Colonic mucosa (tissue), 4 donors: ENCODE results near the gene GLI2. TPM values are rescaled to one million over a fixed set of nuclear protein-coding genes. Genes with fewer than 3 reads are reported as not detected.

Experiments used
- DNase-seq: peaks from one replicate; pipeline ENCODE4 v3.0.0-alpha.2; 2020
- H3K27ac ChIP-seq: fragments of 200-600 bp; one replicate; pipeline ENCODE4 v1.8.0; 2021
- H3K27me3 ChIP-seq: fragments of 200-600 bp; one replicate; pipeline ENCODE4 v1.8.0; 2021
- H3K36me3 ChIP-seq: fragments of 200-600 bp; one replicate; pipeline ENCODE4 v1.8.0; 2021
- H3K4me1 ChIP-seq: fragments of 200-600 bp; one replicate; pipeline ENCODE4 v1.8.0; 2021; ENCODE audit warnings: mild to moderate bottlenecking
- H3K4me3 ChIP-seq: fragments of 200-600 bp; one replicate; pipeline ENCODE4 v1.8.0; 2021
- H3K9ac ChIP-seq, 2 donors: one replicate each; pipeline ENCODE4 v1.7.0; 2013; ENCODE audit warnings: control low read depth in 2 of 2, low read depth in 2 of 2, low read length in 2 of 2
- H3K9me3 ChIP-seq: fragments of 200-600 bp; one replicate; pipeline ENCODE4 v1.8.0; 2021
- CTCF ChIP-seq: fragments of 200-600 bp; IDR thresholded peaks from one replicate; pipeline ENCODE4 v1.8.0; 2022; ENCODE audit warnings: antibody characterized with exemption, mild to moderate bottlenecking
- intact Hi-C: fragments of 100-400 bp; cut with DNase I; formaldehyde crosslinking; loops from one replicate; pipeline ENCODE4 v1.14.1; 2022
- total RNA-seq, 2 donors: library from RNA; stranded (reverse); fragmentation: NEBNext Ultra II Directional in 1 of 2; extraction: Animal tissue kit (Norgen Biotek cat#: 25700) in 1 of 2; gene quantifications; one replicate each; pipeline ENCODE4 v1.2.1, GENCODE V29; 2021
- donor health status: healthy.
- donor health status: DM: no; HTN: no; CAD: no.
- donor health status: DM: no; HTN: no; CAD: no.

GLI2 gene
- total RNA-seq, 2 donors from 2014 or later = 1.3 to 2.0 TPM

GRCh38 chr2:120699292-120699691 is 36.4 kb upstream of the GLI2 start:
- Histone ChIP-seq H3K27ac (no peak overlapping the region), H3K9me3 (no peaks in the 10 kb centered on the region), H3K36me3 (no peaks in the 10 kb centered on the region), H3K4me3 (no peak overlapping the region), H3K9ac (no peak overlapping the region), H3K4me1 (no peaks in the 10 kb centered on the region), H3K27me3 (peaks cover 7% of the 10 kb centered on the region)
- intact Hi-C loops = loop anchor here (10.0 kb wide), 1 partner anchor 256 kb away; no protein-coding TSS in a partner anchor
- TF ChIP-seq CTCF = no peak
- no peak for DNase-seq

GRCh38 chr2:120700659-120701058 is 35.0 kb upstream of the GLI2 start:
- TF ChIP-seq CTCF = no peak
- intact Hi-C loops = no loop called here
- H3K9me3 ChIP-seq = no peaks in the 10 kb centered on the region
- no peaks in the 10 kb centered on the region for H3K4me1 ChIP-seq
- no peak overlapping the region for H3K9ac ChIP-seq
- H3K27me3 ChIP-seq = peaks cover 7% of the 10 kb centered on the region
- H3K27ac ChIP-seq = no peak overlapping the region
- DNase-seq = no peak
- no peaks in the 10 kb centered on the region for H3K36me3 ChIP-seq
- no peak overlapping the region for H3K4me3 ChIP-seq

- no peak for TF ChIP-seq CTCF
- DNase-seq = no peak
- intact Hi-C loops = no loop called here
- H3K27ac ChIP-seq = no peak overlapping the region
- no peak overlapping the region for H3K9ac ChIP-seq
- no peaks in the 10 kb centered on the region for H3K36me3 ChIP-seq
- H3K4me1 ChIP-seq = no peaks in the 10 kb centered on the region
- H3K9me3 ChIP-seq = no peaks in the 10 kb centered on the region
- H3K27me3 ChIP-seq = peaks cover 3% of the 10 kb centered on the region
- no peak overlapping the region for H3K4me3 ChIP-seq
These were observed 34.6 kb upstream of the GLI2 start for GRCh38 chr2:120701096-120701495.

GRCh38 chr2:120701499-120701898 is 34.2 kb upstream of the GLI2 start:
- no peak overlapping the region for H3K27ac ChIP-seq
- no peaks in the 10 kb centered on the region for H3K36me3 ChIP-seq
- H3K9me3 ChIP-seq = no peaks in the 10 kb centered on the region
- intact Hi-C loops = no loop called here
- no peaks in the 10 kb centered on the region for H3K4me1 ChIP-seq
- no peak for TF ChIP-seq CTCF
- no peak for DNase-seq
- H3K27me3 ChIP-seq = no peaks in the 10 kb centered on the region
- no peak overlapping the region for H3K9ac ChIP-seq
- H3K4me3 ChIP-seq = no peak overlapping the region

- Histone ChIP-seq H3K27ac (no peak overlapping the region), H3K9me3 (no peaks in the 10 kb centered on the region), H3K4me3 (no peak overlapping the region), H3K36me3 (no peaks in the 10 kb centered on the region), H3K9ac (no peak overlapping the region), H3K27me3 (no peaks in the 10 kb centered on the region), H3K4me1 (no peaks in the 10 kb centered on the region)
- no peak for TF ChIP-seq CTCF
- DNase-seq = no peak
- intact Hi-C loops = no loop called here
These were observed 33.6 kb upstream of the GLI2 start for GRCh38 chr2:120702061-120702460.

GRCh38 chr2:120702801-120703200 is 32.9 kb upstream of the GLI2 start:
- Histone ChIP-seq H3K9ac (no peak overlapping the region), H3K27me3 (no peaks in the 10 kb centered on the region), H3K27ac (no peak overlapping the region), H3K36me3 (no peaks in the 10 kb centered on the region), H3K4me3 (no peak overlapping the region), H3K4me1 (no peaks in the 10 kb centered on the region), H3K9me3 (no peaks in the 10 kb centered on the region)
- no peak for DNase-seq
- intact Hi-C loops = no loop called here
- TF ChIP-seq CTCF = no peak
